Kidney tubule cell (primary cell): Measurements from ENCODE around the gene NECTIN1.
A peak's percentile ranks its signal among the peaks of the same experiment; 100 is the strongest.
"Not testable (repeated sequence)": the region's sequence is repeated elsewhere in the genome, so short reads cannot be mapped to it uniquely, and the experiment has no call there.

ENCODE experiments used
- DNase-seq: peaks from one replicate; pipeline ENCODE4 v3.0.0-alpha.2; 2018; ENCODE audit warnings: low spot score

The NECTIN1 gene

DNA sequence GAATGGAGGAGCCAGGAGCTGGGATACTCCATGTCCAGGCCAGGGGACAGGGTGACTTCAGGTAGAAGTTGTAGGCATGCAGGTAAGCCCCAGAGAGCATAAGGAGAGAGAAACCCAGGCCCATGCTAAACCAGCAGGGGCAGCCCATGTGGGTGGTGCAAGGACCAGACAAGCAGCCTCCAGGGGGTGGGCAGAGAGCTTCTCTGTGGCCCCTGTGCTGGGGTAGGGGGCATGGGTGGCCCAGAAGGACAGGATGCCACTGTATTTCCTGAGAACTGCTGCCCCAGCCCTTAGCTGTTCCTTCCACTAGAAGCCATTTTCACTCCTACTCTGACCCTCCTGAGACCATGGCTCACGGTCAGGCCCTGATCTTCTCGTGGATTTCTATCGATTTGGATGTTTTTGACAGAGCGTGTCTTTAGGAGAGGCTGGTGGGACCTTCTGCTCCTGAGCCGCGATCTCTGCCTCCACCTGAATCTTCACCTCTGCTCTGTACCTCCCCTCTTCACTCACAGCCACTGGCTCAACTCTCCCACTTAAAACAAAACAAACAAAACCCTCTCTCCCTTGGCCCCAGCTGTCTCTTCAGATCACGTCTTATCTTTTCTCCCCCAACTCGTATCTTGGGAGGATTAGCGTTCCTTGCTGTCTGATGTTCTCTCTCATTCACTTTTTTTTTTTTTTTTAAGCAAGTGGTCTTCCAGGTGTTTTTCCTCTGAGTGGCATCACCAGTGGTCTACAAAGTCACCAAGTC, 112.2 kb downstream of the NECTIN1 start:
- DNase-seq, result no peak

DNA sequence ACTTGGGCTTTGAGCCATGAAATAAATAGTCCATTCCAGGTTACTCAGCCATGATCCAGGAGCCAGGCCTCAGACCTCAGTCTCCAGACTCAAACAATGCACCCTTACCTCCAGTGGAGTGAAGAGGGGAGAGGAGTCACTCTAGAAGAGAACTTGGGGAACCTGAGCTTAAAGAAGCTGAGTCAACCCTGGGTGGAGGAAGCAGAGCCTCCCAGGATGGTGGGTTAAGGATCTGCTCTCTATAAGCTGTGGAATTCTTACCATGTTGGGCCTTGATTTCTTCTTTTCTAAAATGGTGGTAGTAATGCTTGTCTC, 113.2 kb downstream of the NECTIN1 start:
- DNase-seq, result no peak

DNA sequence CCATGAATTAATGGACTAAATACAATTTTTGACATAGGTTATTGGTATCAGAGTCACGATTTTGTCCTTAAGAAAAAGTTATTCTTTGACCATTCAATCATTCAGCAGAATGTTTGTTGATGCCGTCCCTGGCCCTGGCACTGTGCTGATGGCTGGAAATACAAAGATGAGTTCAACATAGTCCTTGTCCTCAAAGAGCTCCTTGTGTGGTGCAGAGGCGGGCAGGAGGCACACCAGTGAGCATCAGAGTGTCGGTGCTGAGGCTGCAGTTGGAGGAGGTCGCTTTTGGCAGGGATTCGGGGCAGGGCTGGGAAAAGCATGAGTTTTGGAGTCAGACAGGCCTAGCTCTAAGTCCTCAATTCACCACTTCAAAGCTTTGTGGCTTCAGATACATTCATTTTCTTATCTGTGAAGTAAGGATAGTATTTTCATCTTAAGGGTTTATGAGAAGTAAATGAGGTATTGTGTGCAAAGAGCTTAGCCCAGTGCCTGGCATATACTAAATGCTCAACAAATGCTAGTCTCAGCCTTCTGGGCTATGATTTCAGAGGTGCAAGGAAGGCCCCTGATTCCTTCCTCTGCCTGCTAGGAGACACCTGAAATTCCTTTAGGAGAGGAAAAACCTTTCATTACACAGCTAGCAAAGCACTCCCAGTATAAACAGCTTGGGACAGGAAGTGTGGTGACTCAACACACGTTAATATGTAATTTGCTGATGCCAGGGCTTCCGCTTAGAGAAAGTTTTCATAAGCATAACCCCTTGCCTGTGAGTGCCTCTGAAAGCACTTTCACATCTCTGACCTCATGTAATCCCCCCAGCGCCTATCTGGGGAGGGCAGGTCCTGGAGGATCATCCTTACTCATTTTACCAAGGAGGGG, 113.8 kb downstream of the NECTIN1 start:
- peak; percentile 100 for DNase-seq

DNA sequence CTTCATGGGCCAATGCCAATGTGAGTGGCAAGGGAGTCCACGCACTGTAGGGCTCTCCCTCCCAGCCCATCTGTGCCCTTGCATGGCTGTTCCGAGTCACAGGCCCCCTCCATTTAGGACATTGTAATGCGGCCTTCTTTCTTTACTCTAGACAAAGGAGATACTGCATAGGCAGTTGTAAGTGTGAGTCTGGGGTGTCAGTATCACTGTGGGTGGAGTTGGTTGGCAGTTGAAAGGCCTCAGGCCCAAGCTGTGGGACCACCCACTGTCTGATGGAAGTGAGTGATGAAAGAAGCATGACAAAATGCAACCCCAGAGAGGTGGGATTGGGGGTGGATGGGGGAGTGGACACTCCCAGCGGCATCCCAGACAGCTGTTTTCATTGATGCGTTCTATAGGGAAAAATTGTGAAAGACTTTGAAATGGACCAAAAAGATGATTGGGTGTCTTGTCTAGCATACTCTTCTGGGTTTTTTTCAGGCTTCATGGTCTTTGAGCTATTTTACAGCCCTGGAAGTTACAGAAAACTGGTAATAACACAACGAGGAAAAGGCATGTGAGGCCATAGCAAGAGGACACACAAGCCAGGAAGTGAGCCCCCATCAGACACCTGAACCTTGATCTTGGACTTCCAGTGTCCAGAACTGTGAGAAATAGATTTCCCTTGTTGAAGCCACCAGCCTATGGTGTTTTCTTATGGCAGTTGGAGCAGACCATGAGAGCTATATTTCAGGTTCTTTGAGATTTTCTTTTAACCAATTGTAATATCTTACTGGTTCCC, 114.6 kb downstream of the NECTIN1 start:
- no peak for DNase-seq

DNA sequence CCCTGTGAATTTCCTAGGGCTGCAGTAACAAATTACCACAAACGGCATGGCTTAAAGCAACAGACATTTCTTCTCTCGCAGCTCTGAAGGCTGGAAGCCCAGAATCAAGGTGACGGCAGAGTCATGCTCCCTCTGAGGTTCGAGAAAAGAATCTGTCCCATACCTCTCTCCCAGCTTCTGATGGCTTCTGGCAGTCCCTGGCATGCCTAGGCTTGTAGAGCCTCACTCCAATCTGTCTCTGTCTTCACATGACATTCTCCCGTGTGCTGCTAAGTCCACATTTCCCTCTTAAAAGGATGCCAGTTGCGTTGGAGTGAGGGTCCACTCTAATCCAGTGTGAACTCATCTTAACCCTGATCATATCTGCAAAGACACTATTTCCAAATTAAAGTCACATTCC, 116.2 kb downstream of the NECTIN1 start:
- DNase-seq, result no peak

DNA sequence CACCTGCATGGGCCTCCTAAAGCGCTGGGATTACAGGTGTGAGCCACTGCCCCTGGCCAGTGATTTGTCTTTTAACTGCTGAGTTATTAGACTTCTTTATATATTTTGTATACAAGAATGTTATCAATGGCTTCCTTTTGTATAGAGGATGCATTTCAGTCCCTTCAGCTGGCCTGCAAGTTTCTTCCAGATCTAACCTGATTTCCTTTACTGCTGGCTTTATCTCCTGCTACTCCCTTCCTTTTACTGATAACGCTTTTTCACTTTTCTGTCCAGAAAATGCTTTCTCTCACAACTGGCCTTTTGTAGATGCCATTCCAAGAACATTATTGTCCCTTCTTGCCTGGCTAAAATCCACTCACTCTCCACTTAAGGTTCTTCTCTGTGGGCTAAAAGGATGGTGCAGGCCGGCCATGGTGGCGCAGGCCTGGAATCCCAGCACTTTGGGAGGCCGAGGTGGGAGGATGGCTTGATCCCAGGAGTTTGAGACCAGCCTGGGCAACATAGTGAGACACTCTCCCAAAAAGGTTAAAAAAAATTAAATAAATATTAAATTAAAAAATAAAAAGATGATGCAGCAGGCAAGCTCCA, 118.1 kb downstream of the NECTIN1 start:
- DNase-seq, result no peak

DNA sequence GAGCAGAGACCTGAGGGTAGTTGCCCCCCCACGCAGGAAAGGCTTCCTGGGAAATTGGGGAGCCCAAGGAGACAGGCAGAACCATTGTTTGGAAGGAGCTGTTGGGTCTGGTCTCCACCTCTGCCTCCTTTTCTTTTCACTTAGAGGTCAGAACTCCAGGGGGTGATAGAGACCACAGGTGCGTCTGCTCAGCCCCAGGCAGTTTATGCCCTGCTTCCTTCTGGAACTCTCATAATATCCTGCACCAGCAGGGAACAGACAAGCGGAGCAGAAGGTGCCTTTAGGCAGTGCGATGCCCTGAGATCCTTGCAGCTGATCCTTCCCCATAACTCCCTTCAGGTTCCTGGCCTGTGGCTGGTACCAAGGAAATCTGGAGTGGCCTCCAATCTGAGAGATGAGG, 120.2 kb downstream of the NECTIN1 start:
- DNase-seq, result no peak

DNA sequence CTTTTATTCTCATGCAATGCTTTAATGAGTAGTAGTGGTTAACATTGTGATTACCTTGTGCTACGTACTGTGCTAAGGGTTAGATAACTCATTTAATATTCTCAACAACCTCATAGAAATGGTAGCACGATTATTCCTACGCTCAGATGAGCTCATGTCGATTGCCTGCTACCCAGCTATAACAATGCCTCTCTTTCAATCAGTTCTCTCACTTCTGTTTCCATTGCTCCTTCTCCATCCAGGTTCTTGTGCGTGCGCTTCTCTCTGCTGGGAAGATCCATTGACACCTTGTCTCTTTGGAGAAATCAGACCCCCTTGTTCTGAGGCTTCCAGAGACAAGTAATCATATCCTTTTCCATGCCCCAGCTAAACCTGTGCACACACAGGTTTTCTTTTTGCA, 120.8 kb downstream of the NECTIN1 start:
- no peak for DNase-seq

DNA sequence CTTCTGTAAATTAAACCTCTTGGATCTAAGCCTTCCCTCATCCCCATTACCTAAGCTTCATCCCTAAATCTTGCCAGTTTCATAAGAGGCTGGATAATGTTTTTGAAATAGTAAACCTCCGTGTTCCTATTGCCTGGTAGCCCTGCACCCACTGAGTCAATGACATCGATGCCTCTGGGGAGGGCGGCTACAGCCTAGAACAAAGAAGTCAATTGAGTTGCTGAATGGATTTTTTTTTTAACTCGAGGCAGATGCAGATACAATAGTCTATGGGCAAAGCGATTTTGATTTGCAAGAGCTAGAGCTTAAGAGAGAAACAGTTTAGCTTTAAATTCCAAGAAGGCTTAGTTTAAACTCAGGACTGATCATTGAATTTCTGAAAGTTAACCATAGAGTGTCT, 121.3 kb downstream of the NECTIN1 start:
- no peak for DNase-seq

DNA sequence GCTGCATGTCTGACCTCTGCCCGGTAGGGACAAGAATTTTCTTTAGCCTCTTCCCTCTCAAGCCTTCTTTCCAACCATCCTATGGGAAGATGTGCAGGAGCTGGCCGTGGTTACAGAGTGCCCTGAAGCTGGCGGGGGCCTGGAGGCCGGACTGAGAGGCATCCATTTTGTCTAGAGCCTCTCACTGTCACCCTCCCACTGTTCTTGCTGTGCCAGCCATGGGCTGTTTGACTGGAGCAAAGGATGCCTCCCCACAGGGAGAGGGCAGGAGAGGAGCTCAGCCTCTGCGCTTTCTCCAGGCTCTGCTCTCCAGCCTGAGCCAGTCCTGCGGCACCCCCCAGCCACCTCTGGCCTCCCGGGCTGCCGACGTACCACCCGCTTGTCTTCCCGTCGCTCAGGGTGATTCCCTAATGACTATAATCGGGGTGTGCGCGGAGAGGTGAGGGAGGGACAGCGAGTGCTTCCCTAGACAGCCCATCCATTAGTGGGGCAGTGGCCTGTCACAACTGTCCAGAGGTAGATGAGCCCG, 123.8 kb downstream of the NECTIN1 start:
- no peak for DNase-seq

DNA sequence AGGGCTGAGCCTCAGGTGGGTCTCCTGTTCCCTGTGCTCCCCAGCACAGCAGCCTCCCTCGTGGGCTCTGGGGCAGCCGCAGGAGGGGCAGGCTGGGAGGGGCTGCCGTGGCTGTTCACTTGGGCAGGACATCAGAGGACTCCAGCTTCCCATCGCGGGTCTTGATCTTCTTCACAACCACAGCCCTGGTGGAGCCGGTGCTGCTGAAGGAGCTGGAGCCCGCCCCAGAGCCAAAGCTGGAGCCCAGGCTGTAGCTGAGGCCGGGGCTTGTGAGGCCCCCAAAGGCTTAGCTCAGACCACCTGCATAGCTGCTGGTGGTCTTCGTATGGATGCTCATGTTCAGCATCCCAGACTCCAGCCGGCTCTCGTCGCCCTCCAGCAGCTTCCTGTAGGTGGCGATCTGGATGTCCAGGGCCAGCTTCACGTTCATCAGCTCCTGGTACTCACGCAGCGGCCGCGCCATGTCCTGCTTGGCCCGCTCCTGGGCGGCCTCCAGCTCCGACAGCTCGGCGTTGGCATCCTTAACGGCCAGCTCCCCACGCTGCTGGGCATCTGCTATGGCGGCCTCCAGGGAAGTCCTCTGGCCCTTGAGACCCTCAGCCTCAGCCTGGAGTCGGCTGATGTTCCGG, 126.1 kb downstream of the NECTIN1 start:
- DNase-seq, result no peak

DNA sequence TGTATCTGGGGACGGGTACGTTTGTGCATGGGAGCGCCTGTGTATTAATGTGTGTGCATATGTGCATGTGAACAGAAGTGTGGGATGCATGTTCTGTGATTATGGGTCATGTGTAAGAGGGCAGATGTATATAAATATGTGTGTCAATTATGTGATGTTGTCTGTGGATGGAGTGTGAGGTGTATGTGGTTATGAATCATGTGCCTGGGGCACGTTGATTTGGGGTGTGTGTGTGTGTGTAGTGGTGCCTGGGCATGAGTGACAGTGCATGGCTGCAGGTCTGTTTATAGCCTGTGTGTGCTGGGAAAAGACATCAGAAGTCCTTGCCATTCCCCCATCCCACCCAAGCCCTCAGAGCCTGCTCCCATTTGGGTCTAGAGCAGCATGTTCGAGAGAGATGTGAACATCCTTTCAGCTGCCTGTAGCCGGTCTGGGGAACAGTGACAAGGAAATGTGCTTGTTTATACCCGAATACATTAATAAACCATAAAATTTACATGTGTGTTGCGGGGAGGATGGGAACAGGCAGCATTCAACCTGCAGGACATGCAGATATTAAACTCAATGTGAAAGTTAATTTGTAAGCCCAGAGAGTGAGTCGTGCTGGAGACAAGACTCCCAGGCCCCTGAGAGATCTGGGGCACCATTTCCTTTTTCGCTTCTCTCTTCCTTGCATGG, 129.0 kb downstream of the NECTIN1 start:
- peak; percentile 37 for DNase-seq

DNA sequence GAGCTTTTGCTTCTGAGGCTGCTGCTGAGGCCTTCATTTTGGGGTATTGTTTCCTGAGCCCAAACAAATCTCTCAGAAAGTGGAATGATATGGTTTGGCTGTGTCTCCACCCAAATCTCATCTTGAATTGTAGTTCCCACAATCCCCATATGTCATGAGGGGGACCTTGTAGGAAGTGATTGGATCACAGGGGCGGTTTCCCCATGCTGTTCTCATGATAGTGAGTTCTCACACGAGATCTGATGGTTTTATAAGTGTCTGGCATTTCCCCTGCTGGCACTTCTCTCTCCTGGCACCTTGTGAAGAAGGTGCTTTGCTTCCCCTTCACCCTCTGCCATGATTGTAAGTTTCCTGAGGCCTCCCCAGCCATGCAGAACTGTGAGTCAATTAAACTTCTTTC, 133.1 kb downstream of the NECTIN1 start:
- not testable (repeated sequence) for DNase-seq

DNA sequence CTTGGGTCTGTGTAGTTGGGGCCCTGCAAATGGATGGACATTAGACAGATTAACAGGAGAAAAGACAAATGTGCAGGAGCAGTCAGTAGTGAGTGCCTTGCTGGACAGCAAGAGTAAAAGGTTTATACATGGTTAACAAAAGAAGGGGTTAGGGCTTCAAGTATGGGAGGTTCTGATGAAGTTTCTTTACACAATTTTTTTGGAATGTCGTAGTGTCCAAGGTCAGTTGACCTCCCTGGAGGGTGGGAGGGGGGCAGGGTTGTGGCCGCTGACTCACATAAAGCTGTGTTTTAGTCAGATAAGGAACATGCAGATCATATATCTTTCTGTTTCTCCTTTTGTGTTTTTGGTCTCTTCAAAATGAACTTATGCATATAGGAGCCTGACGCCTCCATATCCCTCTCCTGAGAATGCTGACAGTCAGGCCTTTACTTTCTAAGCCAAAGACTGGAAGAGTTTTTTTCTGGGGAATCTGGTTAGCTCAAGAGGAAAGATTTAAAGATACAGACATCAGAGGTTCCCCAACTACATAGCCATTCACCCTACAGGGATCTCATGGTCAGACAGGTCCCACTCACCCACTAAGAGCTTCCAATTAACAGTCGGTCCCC, 134.3 kb downstream of the NECTIN1 start:
- peak; percentile 70 for DNase-seq

DNA sequence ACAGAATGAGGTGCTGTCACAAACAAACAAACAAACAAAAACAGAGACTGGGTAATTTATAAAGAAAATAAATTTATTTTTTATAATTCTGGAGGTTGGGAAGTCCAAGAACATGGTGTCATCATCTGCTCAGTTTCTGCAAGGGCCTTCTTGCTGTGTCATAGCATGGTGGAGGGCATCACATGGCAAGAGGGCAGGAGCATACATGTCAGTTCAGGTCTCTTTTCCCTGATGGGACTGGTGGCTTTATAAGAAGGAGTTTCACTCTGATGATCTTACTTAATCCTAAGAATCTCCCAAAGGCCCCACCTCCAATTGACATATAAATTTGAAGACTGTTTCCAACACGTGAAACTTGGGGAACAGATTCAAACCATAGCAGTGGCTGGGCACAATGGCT, 135.7 kb downstream of the NECTIN1 start:
- DNase-seq, result no peak

DNA sequence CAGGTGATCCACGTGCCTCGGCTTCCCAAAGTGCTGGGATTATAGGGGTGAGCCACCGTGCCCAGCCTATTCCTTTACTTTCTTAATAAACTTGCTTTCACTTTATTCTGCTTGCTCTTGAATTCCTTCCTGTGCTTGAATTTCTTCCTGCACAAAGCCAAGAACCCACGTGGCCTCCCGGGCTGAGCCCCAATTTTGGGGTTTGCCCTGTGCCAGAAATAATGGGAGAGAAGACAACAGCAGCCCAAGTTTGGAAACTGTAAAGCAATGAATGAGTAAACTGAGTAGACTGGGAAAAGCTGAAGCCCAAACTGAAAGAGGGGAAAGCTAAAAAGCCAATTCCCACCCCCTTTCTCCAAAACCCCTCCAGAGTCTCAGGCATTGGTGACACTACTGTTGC, 136.4 kb downstream of the NECTIN1 start:
- no peak for DNase-seq

DNA sequence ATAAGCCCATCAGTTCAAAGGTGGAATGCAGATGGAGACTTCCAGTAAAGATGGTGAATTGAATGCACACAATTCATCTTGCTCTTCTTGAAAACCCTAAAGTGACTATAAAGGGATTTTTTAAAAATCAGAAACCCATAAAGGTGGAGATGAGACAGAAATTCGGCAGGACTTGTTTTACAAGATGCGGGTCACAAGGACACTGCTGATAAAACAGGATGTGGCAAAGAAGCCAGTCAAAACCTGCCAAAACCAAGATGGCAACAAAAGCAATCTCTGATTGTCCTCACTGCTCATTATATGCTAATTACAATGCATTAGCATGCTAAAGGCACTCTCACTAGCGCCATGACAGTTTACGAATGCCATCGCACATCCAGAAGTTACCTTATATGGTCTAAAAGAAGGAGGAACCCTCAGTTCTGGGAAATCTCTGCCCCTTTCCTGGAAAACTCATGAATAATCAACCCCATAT, 137.1 kb downstream of the NECTIN1 start:
- no peak for DNase-seq

DNA sequence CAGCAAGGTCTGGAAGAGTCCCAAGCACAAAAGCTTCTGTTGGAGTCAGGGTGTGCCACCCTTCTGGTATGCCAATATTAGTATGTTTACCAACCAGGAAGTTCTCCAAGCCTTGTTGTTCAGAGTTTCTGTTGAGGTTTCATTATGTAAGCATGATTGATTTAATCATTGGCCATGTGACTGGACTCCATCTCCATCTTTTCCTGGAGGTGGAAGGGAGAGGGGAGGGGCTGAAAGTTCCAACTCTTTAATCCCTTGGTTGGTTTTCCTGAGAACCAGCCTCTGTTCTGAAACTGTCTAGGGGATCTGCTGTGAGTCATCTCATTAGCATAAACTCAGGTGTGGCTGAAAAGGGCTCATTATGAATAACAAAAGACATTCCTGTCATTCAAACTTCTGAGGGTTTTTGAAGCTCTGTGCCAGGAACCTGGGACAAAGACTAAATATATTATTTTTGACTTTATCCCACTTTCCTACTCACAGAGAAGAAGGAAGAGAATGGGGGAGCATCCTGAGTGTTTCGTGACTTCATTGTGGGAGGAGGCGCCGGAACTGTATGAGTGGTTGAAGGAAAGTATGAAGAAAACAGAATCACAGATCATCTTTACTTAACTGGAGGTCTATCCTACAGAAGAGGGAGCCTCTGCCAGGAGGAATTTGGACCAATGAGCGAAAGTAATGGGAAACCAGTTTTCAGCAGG, 138.2 kb downstream of the NECTIN1 start:
- DNase-seq, result peak; percentile 99

DNA sequence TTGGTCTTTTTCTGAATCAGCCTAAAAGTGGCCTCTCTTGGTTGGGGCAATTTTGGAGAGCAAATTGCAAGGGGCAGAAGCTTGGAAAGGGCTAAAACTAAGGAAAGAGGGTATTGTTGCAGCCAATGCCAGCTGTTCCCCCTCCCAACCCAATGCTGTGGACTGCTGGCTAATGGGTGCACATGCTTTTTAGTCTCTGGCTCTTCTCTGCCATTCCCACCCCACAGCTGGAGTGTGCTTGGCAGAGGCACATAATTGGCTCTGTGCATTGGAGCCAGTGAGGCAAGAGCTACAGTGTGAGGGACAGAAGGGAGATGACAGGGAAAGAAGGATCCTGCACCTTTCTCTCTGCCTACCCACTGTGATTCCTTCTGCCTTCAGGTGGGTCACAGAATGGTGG, 140.0 kb downstream of the NECTIN1 start:
- DNase-seq, result no peak
